GM23248 (cell line): ENCODE results near the gene FBXO7. TPM values are rescaled to one million over a fixed set of nuclear protein-coding genes. Genes with fewer than 3 reads are reported as not detected.

Source experiments
- DNase-seq: peaks from one replicate; pipeline ENCODE4 v3.0.0-alpha.2; 2015
- H2AFZ ChIP-seq: fragments of 200-600 bp; sonication (generic); 2 replicates; pipeline ENCODE4 v1.6.1; 2016; ENCODE audit warnings: antibody characterized with exemption
- H3F3A ChIP-seq: fragments of 200-600 bp; sonication (generic); 2 replicates; pipeline ENCODE4 v1.6.1; 2016; ENCODE audit warnings: mild to moderate bottlenecking, antibody characterized with exemption, mixed run types; ENCODE audit not compliant: insufficient read depth
- H3K27ac ChIP-seq: fragments of 200-600 bp; sonication (generic); 2 replicates; pipeline ENCODE4 v1.5.1; 2016; ENCODE audit warnings: mild to moderate bottlenecking
- H3K27me3 ChIP-seq: fragments of 200-600 bp; sonication (generic); replicated peaks from 2 replicates; pipeline ENCODE4 v1.6.1; 2016; ENCODE audit warnings: mild to moderate bottlenecking; ENCODE audit not compliant: insufficient read depth
- H3K36me3 ChIP-seq: fragments of 200-600 bp; sonication (generic); 2 replicates; pipeline ENCODE4 v1.6.1; 2016; ENCODE audit warnings: low read depth, mild to moderate bottlenecking
- H3K4me1 ChIP-seq: fragments of 200-600 bp; sonication (generic); 2 replicates; pipeline ENCODE4 v1.6.1; 2016; ENCODE audit warnings: mild to moderate bottlenecking; ENCODE audit not compliant: insufficient read depth
- H3K4me2 ChIP-seq: fragments of 200-600 bp; sonication (generic); one replicate; pipeline ENCODE4 v1.6.1; 2016; ENCODE audit warnings: mild to moderate bottlenecking; ENCODE audit not compliant: unreplicated experiment
- H3K4me3 ChIP-seq: fragments of 200-600 bp; sonication (generic); 2 replicates; pipeline ENCODE4 v1.5.1; 2016; ENCODE audit warnings: mild to moderate bottlenecking
- H3K79me2 ChIP-seq: fragments of 200-600 bp; sonication (generic); 2 replicates; pipeline ENCODE4 v1.6.1; 2016; ENCODE audit warnings: mild to moderate bottlenecking; ENCODE audit not compliant: insufficient read depth
- H3K9ac ChIP-seq: fragments of 200-600 bp; sonication (generic); 2 replicates; pipeline ENCODE4 v1.6.1; 2016; ENCODE audit warnings: mild to moderate bottlenecking
- H3K9me2 ChIP-seq: fragments of 200-600 bp; sonication (generic); 2 replicates; pipeline ENCODE4 v1.6.1; 2016; ENCODE audit warnings: mixed run types, mild to moderate bottlenecking, moderate library complexity; ENCODE audit not compliant: insufficient read depth
- H3K9me3 ChIP-seq: fragments of 200-600 bp; sonication (generic); one replicate; pipeline ENCODE4 v1.6.1; 2017; ENCODE audit warnings: low read depth
- H4K20me1 ChIP-seq: fragments of 200-600 bp; sonication (generic); 2 replicates; pipeline ENCODE4 v1.6.0; 2016; ENCODE audit not compliant: insufficient read depth
- EZH2 ChIP-seq: fragments of 200-600 bp; sonication (generic); IDR thresholded peaks from 2 replicates; pipeline ENCODE4 v1.6.1; 2018; ENCODE audit warnings: antibody characterized with exemption, mild to moderate bottlenecking; ENCODE audit not compliant: insufficient read depth, poor library complexity, severe bottlenecking
- EZH2phosphoT487 ChIP-seq: fragments of 200-600 bp; sonication (generic); IDR thresholded peaks from 2 replicates; pipeline ENCODE4 v1.6.1; 2018; ENCODE audit warnings: antibody characterized with exemption, moderate library complexity, mild to moderate bottlenecking, low read depth; ENCODE audit not compliant: insufficient read depth
- WGBS, 2 experiments: methylation state at CpG; one replicate each; pipeline ENCODE4 v1.1.6; 2015 to 2017; ENCODE audit warnings: low lambda C conversion rate in 2 of 2, low coverage in 1 of 2; ENCODE audit errors: missing lambda C conversion rate in 2 of 2; 5-methylcytosine and 5-hydroxymethylcytosine counted together
- in situ Hi-C: fragments of 300-500 bp; cut with MboI; formaldehyde crosslinking; loops from 2 replicates; pipeline ENCODE4 v1.15.0; 2020
- polyA plus RNA-seq: library from polyadenylated mRNA; unstranded; fragments of >200 nt; fragmentation: Nextera tagmentation; extraction: Ambion mirVana; gene quantifications from 2 replicates; pipeline ENCODE4 v1.2.1, GENCODE V29; 2016
- total RNA-seq: library from RNA; depleted of rRNA; stranded (reverse); fragments of >200 nt; shearing (Covaris generic); gene quantifications from 2 replicates; pipeline ENCODE4 v1.2.3, GENCODE V29; 2014

FBXO7 gene
- total and polyA plus RNA-seq, 2 experiments from 2014 or later, result 89.2 to 94.2 TPM

DNA sequence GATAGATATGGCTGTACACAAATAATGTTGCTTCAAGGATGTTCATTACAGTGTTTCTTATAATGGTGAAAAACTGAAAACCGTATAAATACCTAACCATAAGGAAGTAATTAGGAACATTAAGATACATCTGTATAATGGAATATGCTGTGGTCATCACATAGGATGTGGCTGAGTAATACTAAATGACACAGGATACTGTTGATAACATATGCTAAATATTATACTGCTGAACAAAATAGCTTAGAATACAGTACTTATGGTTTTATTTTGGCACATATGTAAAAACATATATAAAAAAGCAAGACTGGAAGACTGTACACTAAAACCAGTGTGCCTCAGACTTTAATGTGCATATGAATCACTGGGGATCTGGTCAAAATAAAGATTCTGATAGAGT is 43.8 kb downstream of the FBXO7 start:
- WGBS, 2 experiments, result 23 to 27% methylated on average over 1 of the region's 1 CpG
- Histone ChIP-seq H3K36me3 (no peaks in the 10 kb centered on the region), H3K27ac (no peak overlapping the region), H3K4me3 (no peak overlapping the region), H3K4me1 (no peaks in the 10 kb centered on the region), H3K79me2 (no peaks in the 10 kb centered on the region), H3K9me2 (no peaks in the 10 kb centered on the region), H2AFZ (no peak overlapping the region), H3F3A (no peaks in the 10 kb centered on the region), H4K20me1 (no peaks in the 10 kb centered on the region), H3K9ac (no peak overlapping the region), H3K9me3 (no peaks in the 10 kb centered on the region), H3K27me3 (no peaks in the 10 kb centered on the region), H3K4me2 (no peak overlapping the region)
- DNase-seq, result peak; percentile 5
- in situ Hi-C loops, result no loop called here
- TF ChIP-seq EZH2phosphoT487, result no peak
- no peak for TF ChIP-seq EZH2

DNA sequence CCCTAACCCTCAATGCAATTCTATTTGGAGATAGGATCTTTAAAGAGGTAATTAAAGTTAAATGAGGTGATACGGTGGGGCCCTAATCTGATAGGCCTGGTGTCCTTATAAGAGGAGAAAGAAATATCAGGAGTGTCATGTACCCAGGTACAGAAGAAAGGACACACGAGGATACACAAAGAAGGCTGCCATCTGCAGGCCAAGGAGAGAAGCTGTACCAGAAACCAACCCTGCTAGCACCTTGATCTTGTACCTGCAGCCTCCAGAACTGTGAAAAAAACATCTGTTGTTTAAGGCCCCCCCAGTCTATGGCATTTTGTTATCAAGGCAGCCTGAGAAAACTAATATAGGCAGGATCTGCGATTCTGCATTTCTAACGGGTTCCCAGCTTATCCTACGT is 44.2 kb downstream of the FBXO7 start:
- Histone ChIP-seq H3K9ac (no peak overlapping the region), H3F3A (no peaks in the 10 kb centered on the region), H3K27me3 (no peaks in the 10 kb centered on the region), H3K27ac (no peak overlapping the region), H3K4me3 (no peak overlapping the region), H3K9me3 (no peaks in the 10 kb centered on the region), H3K79me2 (no peaks in the 10 kb centered on the region), H3K4me2 (no peak overlapping the region), H3K4me1 (no peaks in the 10 kb centered on the region), H3K9me2 (no peaks in the 10 kb centered on the region), H2AFZ (no peak overlapping the region), H3K36me3 (no peaks in the 10 kb centered on the region), H4K20me1 (no peaks in the 10 kb centered on the region)
- no peak for DNase-seq
- in situ Hi-C loops, result no loop called here
- 97 to 99% methylated on average over 5 of the region's 5 CpGs for WGBS, 2 experiments
- TF ChIP-seq EZH2 (no peak), EZH2phosphoT487 (no peak)

DNA sequence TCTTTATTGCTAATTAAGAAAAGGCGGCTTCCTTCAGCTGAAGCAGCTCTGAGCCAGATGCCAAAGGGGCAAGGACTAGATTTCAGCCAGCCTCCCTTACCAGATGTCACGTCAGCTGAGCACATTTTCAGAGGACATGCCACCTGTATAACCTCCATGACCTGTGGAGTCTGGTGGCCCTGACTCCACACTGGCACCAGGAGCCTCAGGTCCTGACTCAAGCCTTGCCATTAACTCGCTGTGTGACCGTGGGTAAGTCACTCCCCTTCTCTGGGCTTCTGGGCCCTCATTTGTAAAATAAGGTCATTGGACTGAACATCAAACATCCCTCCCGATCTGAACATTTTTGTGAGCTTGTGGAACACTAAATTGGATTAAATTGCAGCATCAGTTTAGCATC is 46.0 kb downstream of the FBXO7 start:
- H3F3A ChIP-seq, result no peaks in the 10 kb centered on the region
- H3K36me3 ChIP-seq, result no peaks in the 10 kb centered on the region
- no peaks in the 10 kb centered on the region for H4K20me1 ChIP-seq
- H3K4me3 ChIP-seq, result no peak overlapping the region
- no peaks in the 10 kb centered on the region for H3K27me3 ChIP-seq
- no peak overlapping the region for H3K4me2 ChIP-seq
- H3K9me3 ChIP-seq, result no peaks in the 10 kb centered on the region
- H3K79me2 ChIP-seq, result no peaks in the 10 kb centered on the region
- H2AFZ ChIP-seq, result no peak overlapping the region
- no peak for DNase-seq
- TF ChIP-seq EZH2 (no peak), EZH2phosphoT487 (no peak)
- no peaks in the 10 kb centered on the region for H3K4me1 ChIP-seq
- in situ Hi-C loops, result loop anchor here (10.0 kb wide), 1 partner anchor 464 kb away; no protein-coding TSS in a partner anchor
- H3K9ac ChIP-seq, result no peak overlapping the region
- 88 to 90% methylated on average over 5 of the region's 5 CpGs for WGBS, 2 experiments
- no peaks in the 10 kb centered on the region for H3K9me2 ChIP-seq
- no peak overlapping the region for H3K27ac ChIP-seq

DNA sequence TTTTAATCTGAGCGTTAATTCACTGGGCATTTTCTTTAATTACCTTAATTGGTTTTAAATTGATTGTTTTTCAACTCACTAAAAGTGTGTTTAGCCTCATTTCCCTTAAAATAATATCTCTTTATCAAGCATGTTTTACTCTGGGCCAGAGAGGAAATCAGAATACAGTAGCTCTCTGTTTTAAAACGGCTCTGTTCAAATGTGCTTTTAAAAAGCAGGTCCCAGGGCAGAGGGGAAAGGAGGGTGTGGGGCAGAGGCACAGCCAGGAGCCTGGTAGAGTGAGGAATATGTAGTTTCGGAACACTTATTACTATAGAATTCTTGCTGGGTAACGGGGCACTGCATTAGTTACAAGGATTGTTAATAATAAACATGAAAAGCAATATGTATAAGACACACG is 47.6 kb downstream of the FBXO7 start:
- Histone ChIP-seq H3K4me1 (no peaks in the 10 kb centered on the region), H3K9me2 (no peaks in the 10 kb centered on the region), H3K4me2 (no peak overlapping the region), H3K27me3 (no peaks in the 10 kb centered on the region), H3K27ac (no peak overlapping the region), H4K20me1 (no peaks in the 10 kb centered on the region), H3K36me3 (no peaks in the 10 kb centered on the region), H3K4me3 (no peak overlapping the region), H3K9me3 (no peaks in the 10 kb centered on the region), H3F3A (no peaks in the 10 kb centered on the region), H2AFZ (no peak overlapping the region), H3K9ac (no peak overlapping the region), H3K79me2 (no peaks in the 10 kb centered on the region)
- TF ChIP-seq EZH2phosphoT487, result no peak
- TF ChIP-seq EZH2, result no peak
- no peak for DNase-seq
- WGBS, 2 experiments, result 75 to 76% methylated on average over 5 of the region's 5 CpGs
- in situ Hi-C loops, result loop anchor here (10.0 kb wide), 1 partner anchor 463 kb away; no protein-coding TSS in a partner anchor

DNA sequence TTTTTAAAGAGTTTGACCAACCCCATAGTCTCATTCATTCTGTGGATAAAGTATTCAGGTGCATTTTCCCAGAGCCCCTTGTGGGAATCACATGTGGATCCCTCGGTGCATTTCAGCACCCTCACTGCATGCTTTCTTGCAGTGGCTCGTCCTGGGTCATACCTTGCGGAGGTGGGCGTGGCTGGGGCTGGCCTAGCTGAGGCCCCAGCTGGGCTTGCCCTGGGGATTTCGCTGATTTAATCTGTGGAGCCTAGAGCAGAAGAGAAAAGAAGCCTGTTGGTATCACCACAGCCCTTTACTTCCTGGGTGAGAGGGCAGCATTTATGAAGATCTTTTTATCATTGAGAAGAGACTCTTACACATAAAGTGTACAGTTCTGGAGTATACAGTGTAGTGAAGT is 53.1 kb downstream of the FBXO7 start:
- Histone ChIP-seq H3K36me3 (no peaks in the 10 kb centered on the region), H3K79me2 (no peaks in the 10 kb centered on the region), H2AFZ (no peak overlapping the region), H3K4me2 (no peak overlapping the region), H3K27ac (no peak overlapping the region), H3K9me3 (no peaks in the 10 kb centered on the region), H3K27me3 (no peaks in the 10 kb centered on the region), H3K4me1 (peaks cover 20% of the 10 kb centered on the region), H3K9me2 (no peaks in the 10 kb centered on the region), H3K4me3 (no peak overlapping the region), H4K20me1 (no peaks in the 10 kb centered on the region), H3F3A (no peaks in the 10 kb centered on the region), H3K9ac (no peak overlapping the region)
- no peak for TF ChIP-seq EZH2phosphoT487
- no peak for TF ChIP-seq EZH2
- WGBS, 2 experiments, result 76 to 86% methylated on average over 5 of the region's 5 CpGs
- in situ Hi-C loops, result loop anchor here (5.0 to 10.0 kb wide), 2 partner anchors 270 to 457 kb away; no protein-coding TSS in a partner anchor
- no peak for DNase-seq
